Neural crest cell (in vitro differentiated cells): ENCODE measurements around the gene IL1F10. TPM values are rescaled to one million over a fixed set of nuclear protein-coding genes. Genes with fewer than 3 reads are reported as not detected.

Experiments used
- DNase-seq: peaks from one replicate; pipeline ENCODE4 v3.0.0; 2021; ENCODE audit warnings: low read depth, mixed read lengths, low spot score
- H3K27ac Mint-ChIP-seq: one replicate; pipeline ENCODE4 v1.8.0; 2021; ENCODE audit warnings: mild to moderate bottlenecking, mixed read lengths; ENCODE audit not compliant: unreplicated experiment
- H3K27me3 Mint-ChIP-seq: 2 replicates; pipeline ENCODE4 v1.8.0; 2021; ENCODE audit warnings: low read depth, mild to moderate bottlenecking, mixed read lengths
- H3K36me3 Mint-ChIP-seq: 2 replicates; pipeline ENCODE4 v1.8.0; 2021; ENCODE audit warnings: low read depth, mild to moderate bottlenecking, mixed read lengths
- H3K4me1 Mint-ChIP-seq: 2 replicates; pipeline ENCODE4 v1.8.0; 2021; ENCODE audit warnings: mixed read lengths
- H3K4me3 Mint-ChIP-seq: one replicate; pipeline ENCODE4 v1.8.0; 2021; ENCODE audit warnings: mild to moderate bottlenecking, mixed read lengths
- H3K9me3 Mint-ChIP-seq: 2 replicates; pipeline ENCODE4 v1.8.0; 2021; ENCODE audit warnings: mixed read lengths
- total RNA-seq: library from RNA; stranded (reverse); gene quantifications from 2 replicates; pipeline ENCODE4 v1.2.1, GENCODE V29; 2021
- TF ChIP-seq, protein P1 (sequence below): fragments of 200-600 bp; sonication (generic); conservative IDR thresholded peaks from 2 replicates; pipeline ENCODE4 v1.5.0; 2021; ENCODE audit warnings: antibody characterized with exemption, mild to moderate bottlenecking

The IL1F10 gene
- total RNA-seq, 1 donor from 2014 or later, result not detected

- no peaks in the 10 kb centered on the region for H3K36me3 Mint-ChIP-seq
- no peak overlapping the region for H3K4me3 Mint-ChIP-seq
- H3K4me1 Mint-ChIP-seq, result no peaks in the 10 kb centered on the region
- H3K27me3 Mint-ChIP-seq, result peaks cover 36% of the 10 kb centered on the region
- TF ChIP-seq, protein P1, sequence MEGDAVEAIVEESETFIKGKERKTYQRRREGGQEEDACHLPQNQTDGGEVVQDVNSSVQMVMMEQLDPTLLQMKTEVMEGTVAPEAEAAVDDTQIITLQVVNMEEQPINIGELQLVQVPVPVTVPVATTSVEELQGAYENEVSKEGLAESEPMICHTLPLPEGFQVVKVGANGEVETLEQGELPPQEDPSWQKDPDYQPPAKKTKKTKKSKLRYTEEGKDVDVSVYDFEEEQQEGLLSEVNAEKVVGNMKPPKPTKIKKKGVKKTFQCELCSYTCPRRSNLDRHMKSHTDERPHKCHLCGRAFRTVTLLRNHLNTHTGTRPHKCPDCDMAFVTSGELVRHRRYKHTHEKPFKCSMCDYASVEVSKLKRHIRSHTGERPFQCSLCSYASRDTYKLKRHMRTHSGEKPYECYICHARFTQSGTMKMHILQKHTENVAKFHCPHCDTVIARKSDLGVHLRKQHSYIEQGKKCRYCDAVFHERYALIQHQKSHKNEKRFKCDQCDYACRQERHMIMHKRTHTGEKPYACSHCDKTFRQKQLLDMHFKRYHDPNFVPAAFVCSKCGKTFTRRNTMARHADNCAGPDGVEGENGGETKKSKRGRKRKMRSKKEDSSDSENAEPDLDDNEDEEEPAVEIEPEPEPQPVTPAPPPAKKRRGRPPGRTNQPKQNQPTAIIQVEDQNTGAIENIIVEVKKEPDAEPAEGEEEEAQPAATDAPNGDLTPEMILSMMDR, result no peak
- no peaks in the 10 kb centered on the region for H3K9me3 Mint-ChIP-seq
- no peak for DNase-seq
- H3K27ac Mint-ChIP-seq, result no peak overlapping the region
These were observed 56.6 kb downstream of the IL1F10 start for GRCh38 chr2:113124181-113124961.

Other genes with a start within 250 kb of the IL1F10 start
- not detected in 2 replicates for gene IL1B, start 231.2 kb upstream of the IL1F10 start, total RNA-seq
- 0.40 TPM in 1 of 2 replicates, not detected in the other for gene IL37, start 156.8 kb upstream of the IL1F10 start, total RNA-seq
- gene IL36G, start 90.0 kb upstream of the IL1F10 start, total RNA-seq, result not detected in 2 replicates
- gene IL36A, start 62.5 kb upstream of the IL1F10 start, total RNA-seq, result not detected in 2 replicates
- not detected in 2 replicates for gene IL36B, start 15.1 kb upstream of the IL1F10 start, total RNA-seq
- not detected in 2 replicates for gene IL36RN, start 8.8 kb upstream of the IL1F10 start, total RNA-seq
- gene IL1RN, start 59.6 kb downstream of the IL1F10 start, total RNA-seq, result not detected in 2 replicates
- 2.4 and 2.9 TPM in 2 replicates for gene PSD4, start 106.0 kb downstream of the IL1F10 start, total RNA-seq
- gene PAX8, start 211.0 kb downstream of the IL1F10 start, total RNA-seq, result 0.49 and 0.98 TPM in 2 replicates